SK-N-SH (cell line): ENCODE data around the gene ATP1A4. TPM values are rescaled to one million over a fixed set of nuclear protein-coding genes. Genes with fewer than 3 reads are reported as not detected.
A peak's percentile ranks its signal among the peaks of the same experiment; 100 is the strongest.

Experiments
- CTCF ChIA-PET: fragments of 300-600, 350-600 bp; formaldehyde crosslinking; extraction: SDS; loops from one replicate; lab custom pipeline; 2021; lab: Yijun Ruan, JAX
- POLR2A ChIA-PET: fragments of 350-600 bp; sonication (Branson Sonifier 250); formaldehyde crosslinking; extraction: SDS; loops from one replicate; lab custom pipeline; 2020; ENCODE audit warnings: antibody characterized with exemption, inconsistent platforms; lab: Yijun Ruan, JAX
- DNase-seq: peaks from one replicate; pipeline ENCODE4 v3.0.0; 2012
- H2AFZ ChIP-seq: fragments of 200-600 bp; sonication (generic); 2 replicates; pipeline ENCODE4 v1.8.1; 2016; ENCODE audit warnings: antibody characterized with exemption, mild to moderate bottlenecking, low read depth
- H3F3A ChIP-seq: fragments of 200-600 bp; sonication (generic); replicated peaks from 2 replicates; pipeline ENCODE3; 2016; ENCODE audit warnings: antibody characterized with exemption, mild to moderate bottlenecking; ENCODE audit not compliant: insufficient read depth
- H3K27ac ChIP-seq, 2 experiments: fragments of 200-500 bp in 1 of 2; fragments of 200-600 bp in 1 of 2; sonication (Bioruptor generic) in 1 of 2; sonication (generic), shearing (Covaris generic) in 1 of 2; 2 replicates each; pipeline versions ENCODE4 v1.5.1 to v1.6.1; 2014 to 2016; ENCODE audit warnings: low read depth in 2 of 2, inconsistent platforms in 1 of 2, low read length in 1 of 2, mild to moderate bottlenecking in 1 of 2, mixed read lengths in 1 of 2
- H3K27me3 ChIP-seq: fragments of 200-600 bp; sonication (generic), shearing (Covaris generic); 2 replicates; pipeline ENCODE4 v1.6.1; 2016; ENCODE audit warnings: mixed run types; ENCODE audit not compliant: insufficient read depth
- H3K36me3 ChIP-seq, 2 experiments: fragments of 200-500 bp in 1 of 2; fragments of 200-600 bp in 1 of 2; sonication (Bioruptor generic) in 1 of 2; sonication (generic) in 1 of 2; replicated peaks in 1 of 2; 2 replicates each; pipeline versions ENCODE3 to v1.5.1; 2014 to 2016; ENCODE audit warnings: low read length in 1 of 2, mild to moderate bottlenecking in 1 of 2; ENCODE audit not compliant: insufficient read depth in 2 of 2, control insufficient read depth in 1 of 2
- H3K4me1 ChIP-seq, 2 experiments: fragments of 200-500 bp in 1 of 2; fragments of 200-600 bp in 1 of 2; sonication (Bioruptor generic) in 1 of 2; sonication (generic), shearing (Covaris generic) in 1 of 2; 2 replicates each; pipeline versions ENCODE4 v1.5.1 to v1.6.1; 2014 to 2016; ENCODE audit warnings: low read depth in 1 of 2, low read length in 1 of 2, mixed run types in 1 of 2; ENCODE audit not compliant: insufficient read depth in 2 of 2, control insufficient read depth in 1 of 2
- H3K4me2 ChIP-seq: fragments of 200-600 bp; sonication (generic), shearing (Covaris generic); 2 replicates; pipeline ENCODE4 v1.6.1; 2017; ENCODE audit warnings: mixed run types
- H3K4me3 ChIP-seq, 2 experiments: fragments of 200-500 bp in 1 of 2; fragments of 200-600 bp in 1 of 2; sonication (Bioruptor generic) in 1 of 2; sonication (generic), shearing (Covaris generic) in 1 of 2; 2 replicates each; pipeline versions ENCODE4 v1.5.1 to v1.8.1; 2014 to 2016; ENCODE audit warnings: low read depth in 2 of 2, inconsistent platforms in 1 of 2, low read length in 1 of 2, mild to moderate bottlenecking in 1 of 2, mixed read lengths in 1 of 2, moderate library complexity in 1 of 2
- H3K79me2 ChIP-seq: fragments of 200-600 bp; sonication (generic); 2 replicates; pipeline ENCODE4 v1.8.1; 2017; ENCODE audit warnings: mild to moderate bottlenecking; ENCODE audit not compliant: insufficient read depth
- H3K9ac ChIP-seq: fragments of 200-600 bp; sonication (generic); 2 replicates; pipeline ENCODE4 v1.6.1; 2017; ENCODE audit warnings: mixed run types
- H3K9me2 ChIP-seq: fragments of 200-600 bp; sonication (generic); 2 replicates; pipeline ENCODE4 v1.6.1; 2017; ENCODE audit warnings: mixed run types
- H3K9me3 ChIP-seq: fragments of 200-600 bp; sonication (generic); 2 replicates; pipeline ENCODE4 v1.6.1; 2017; ENCODE audit warnings: mixed run types, mild to moderate bottlenecking, moderate library complexity
- H4K20me1 ChIP-seq: fragments of 200-600 bp; sonication (generic); 2 replicates; pipeline ENCODE4 v1.6.1; 2017; ENCODE audit warnings: mild to moderate bottlenecking, mixed run types; ENCODE audit not compliant: insufficient read depth
- CHD2 ChIP-seq: fragments of 150-350 bp; IDR thresholded peaks from 2 replicates; pipeline ENCODE4 v1.6.1; 2018; ENCODE audit warnings: low read length; ENCODE audit not compliant: partially characterized antibody
- EP300 ChIP-seq, 2 experiments: IDR thresholded peaks; 2 replicates each; pipeline versions ENCODE4 v1.4.0 to v1.6.1; 2012; ENCODE audit warnings: borderline replicate concordance in 1 of 2, low read depth in 1 of 2, low read length in 1 of 2
- GATA2 ChIP-seq: sonication (generic); formaldehyde crosslinking; IDR thresholded peaks from 2 replicates; pipeline ENCODE4 v1.5.0; 2020; ENCODE audit warnings: mild to moderate bottlenecking, missing genetic modification reagents
- MEF2A ChIP-seq: IDR thresholded peaks from 2 replicates; pipeline ENCODE4 v1.4.0; 2012; ENCODE audit warnings: low read depth, borderline replicate concordance
- MXI1 ChIP-seq: IDR thresholded peaks from 2 replicates; pipeline ENCODE4 v1.6.1; 2012; ENCODE audit warnings: mild to moderate bottlenecking, low read depth, low read length, improper control_type of control experiment
- NFIC ChIP-seq: IDR thresholded peaks from 2 replicates; pipeline ENCODE4 v1.4.0; 2012; ENCODE audit warnings: borderline replicate concordance
- RXRA ChIP-seq: IDR thresholded peaks from 2 replicates; pipeline ENCODE4 v1.4.0; 2012; ENCODE audit warnings: low read depth, mild to moderate bottlenecking, borderline replicate concordance
- TAF1 ChIP-seq: IDR thresholded peaks from 2 replicates; pipeline ENCODE4 v1.6.1; 2012; ENCODE audit warnings: low read depth, mild to moderate bottlenecking, low read length, moderate library complexity, borderline replicate concordance
- TCF12 ChIP-seq: IDR thresholded peaks from 2 replicates; pipeline ENCODE4 v1.4.0; 2012
- WGBS: methylation state at CpG from one replicate; pipeline ENCODE4 v1.1.6; 2017; ENCODE audit warnings: low lambda C conversion rate; 5-methylcytosine and 5-hydroxymethylcytosine counted together
- polyA plus RNA-seq, 3 experiments: library from polyadenylated mRNA; depleted of rRNA; stranded (reverse); fragments of >200 nt; gene quantifications; 2 replicates each; pipeline ENCODE4 v1.2.3, GENCODE V29; 2012
- TF ChIP-seq, protein P1 (sequence below): fragments of 200-600 bp; sonication (generic); IDR thresholded peaks from 2 replicates; pipeline ENCODE4 v1.6.1; 2017; ENCODE audit warnings: antibody characterized with exemption, mild to moderate bottlenecking, moderate library complexity

The ATP1A4 gene
- polyA plus RNA-seq, 1 of the 3 experiments (the other 2 are of a cell fraction): not detected

DNA sequence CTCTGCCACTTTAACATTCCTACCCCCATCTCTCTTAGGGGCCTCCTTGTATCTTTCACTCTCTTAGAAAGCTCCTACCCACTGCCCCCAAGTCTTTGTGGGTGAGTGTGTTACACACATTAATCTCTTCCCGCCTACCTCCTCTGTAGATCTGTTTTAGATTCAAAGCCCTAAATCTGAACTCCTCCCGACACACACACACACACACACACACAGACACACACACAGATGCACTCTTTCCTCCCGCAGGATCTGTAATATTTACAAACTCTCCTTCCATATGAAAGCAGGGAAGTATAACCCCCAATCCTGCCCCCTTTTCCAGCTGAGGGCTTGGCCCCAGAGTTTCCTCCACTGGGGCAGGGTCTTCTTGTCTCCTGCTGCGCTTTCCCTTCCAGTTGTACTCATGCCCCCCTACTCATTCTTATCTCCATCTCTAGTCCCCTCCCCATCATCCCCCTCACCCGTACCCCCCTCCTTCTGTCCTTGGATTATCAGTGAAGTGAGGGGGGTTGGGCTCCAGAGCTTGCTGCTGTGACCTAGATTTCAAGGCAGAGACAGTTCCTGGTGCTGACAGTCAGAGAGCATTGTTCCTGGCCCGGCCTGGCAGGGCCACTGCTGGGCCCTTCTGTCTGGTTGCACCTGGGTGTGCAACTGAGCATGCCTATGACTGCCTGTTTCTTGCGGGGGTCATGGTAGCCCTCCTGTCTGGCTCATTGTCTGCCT is 58.1 kb downstream of the ATP1A4 start:
- peak; percentile 76 for DNase-seq
- WGBS: 39% methylated on average over 7 of the region's 7 CpGs
- CTCF ChIA-PET: interaction anchor here (1.0 to 13.6 kb wide), 7 partner anchors 10 to 105 kb away, joined by 3 to 137 read pairs (median 5); no protein-coding TSS in a partner anchor
- TF ChIP-seq EP300 (IDR thresholded peaks at IDR 0.05; ENCODE audit: borderline replicate concordance in 1 of 2, low read depth in 1 of 2, low read length in 1 of 2): 0 out of 4 replicates have a peak, but pooled peaks of 1 of the 2 experiments have one; percentile 17
- peak; percentile 70 for TF ChIP-seq CHD2
- no peak for TF ChIP-seq TCF12
- TF ChIP-seq, protein P1, sequence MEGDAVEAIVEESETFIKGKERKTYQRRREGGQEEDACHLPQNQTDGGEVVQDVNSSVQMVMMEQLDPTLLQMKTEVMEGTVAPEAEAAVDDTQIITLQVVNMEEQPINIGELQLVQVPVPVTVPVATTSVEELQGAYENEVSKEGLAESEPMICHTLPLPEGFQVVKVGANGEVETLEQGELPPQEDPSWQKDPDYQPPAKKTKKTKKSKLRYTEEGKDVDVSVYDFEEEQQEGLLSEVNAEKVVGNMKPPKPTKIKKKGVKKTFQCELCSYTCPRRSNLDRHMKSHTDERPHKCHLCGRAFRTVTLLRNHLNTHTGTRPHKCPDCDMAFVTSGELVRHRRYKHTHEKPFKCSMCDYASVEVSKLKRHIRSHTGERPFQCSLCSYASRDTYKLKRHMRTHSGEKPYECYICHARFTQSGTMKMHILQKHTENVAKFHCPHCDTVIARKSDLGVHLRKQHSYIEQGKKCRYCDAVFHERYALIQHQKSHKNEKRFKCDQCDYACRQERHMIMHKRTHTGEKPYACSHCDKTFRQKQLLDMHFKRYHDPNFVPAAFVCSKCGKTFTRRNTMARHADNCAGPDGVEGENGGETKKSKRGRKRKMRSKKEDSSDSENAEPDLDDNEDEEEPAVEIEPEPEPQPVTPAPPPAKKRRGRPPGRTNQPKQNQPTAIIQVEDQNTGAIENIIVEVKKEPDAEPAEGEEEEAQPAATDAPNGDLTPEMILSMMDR: no peak
- TF ChIP-seq GATA2: peak; percentile 64
- peak; percentile 77; the same call in 1 of the 2 replicates for TF ChIP-seq MXI1
- H3K27me3 ChIP-seq: no peaks in the 10 kb centered on the region
- peaks cover 40 to 64% of the 10 kb centered on the region in 2 experiments for H3K4me1 ChIP-seq
- H3K4me3 ChIP-seq: no peak overlapping the region; a peak in 1 of 4 replicates
- H3K36me3 ChIP-seq: peaks cover 57 to 64% of the 10 kb centered on the region in 2 experiments
- H4K20me1 ChIP-seq: peaks cover 56% of the 10 kb centered on the region
- H3K9ac ChIP-seq: no peak overlapping the region
- H3K4me2 ChIP-seq: peak overlapping the region; percentile 100
- POLR2A ChIA-PET: interaction anchor here (1.0 to 1.1 kb wide), 2 partner anchors 9 to 191 kb away, joined by 3 read pairs; partner anchors contain the start of gene VANGL2
- H3K9me2 ChIP-seq: no peaks in the 10 kb centered on the region
- H3K9me3 ChIP-seq: no peaks in the 10 kb centered on the region
- peak overlapping the region; percentile 67 to 99; a peak in 3 of 4 replicates for H3K27ac ChIP-seq
- H3F3A ChIP-seq: peaks cover 31% of the 10 kb centered on the region
- H2AFZ ChIP-seq: no peak overlapping the region
- peaks cover 70% of the 10 kb centered on the region for H3K79me2 ChIP-seq

DNA sequence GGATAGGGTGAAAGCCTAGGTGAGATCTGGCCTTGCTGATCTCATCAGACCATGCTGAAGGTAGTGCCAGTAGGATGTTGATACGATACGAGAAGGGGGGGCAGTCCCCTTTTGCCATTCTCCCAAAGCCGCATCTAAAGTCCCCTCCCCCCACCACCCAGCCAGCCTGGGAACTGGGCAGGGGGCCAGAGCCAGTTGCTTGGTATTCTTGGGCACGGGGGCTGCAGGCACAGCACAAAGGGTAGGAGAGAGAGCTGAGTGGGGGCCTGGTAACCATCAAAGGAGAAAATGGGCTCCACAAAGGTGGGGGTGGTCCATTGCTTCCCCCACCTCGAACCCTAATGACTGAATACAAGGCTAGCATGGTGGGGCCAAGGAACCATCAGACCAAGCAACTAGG is 59.2 kb downstream of the ATP1A4 start:
- Histone ChIP-seq H3K36me3 (peaks cover 66 to 75% of the 10 kb centered on the region in 2 experiments), H3F3A (peaks cover 37% of the 10 kb centered on the region), H3K4me3 (no peak overlapping the region), H3K9me2 (no peaks in the 10 kb centered on the region), H3K27ac (peak overlapping the region; percentile 43 to 67), H3K9me3 (no peaks in the 10 kb centered on the region), H3K9ac (0 out of 2 replicates have a peak overlapping the region, but pooled peaks have one; percentile 7), H3K4me2 (peak overlapping the region; percentile 100), H3K79me2 (peaks cover 66% of the 10 kb centered on the region), H4K20me1 (peaks cover 56% of the 10 kb centered on the region), H3K27me3 (no peaks in the 10 kb centered on the region), H3K4me1 (peaks cover 40 to 58% of the 10 kb centered on the region in 2 experiments), H2AFZ (no peak overlapping the region)
- DNase-seq: peak; percentile 44
- POLR2A ChIA-PET: interaction anchor here (1.8 kb wide), 1 partner anchor 9 kb away, joined by 6 read pairs; no protein-coding TSS in a partner anchor
- CTCF ChIA-PET: interaction anchor here (0.6 to 13.6 kb wide), 9 partner anchors 9 to 132 kb away, joined by 3 to 137 read pairs (median 6); no protein-coding TSS in a partner anchor
- WGBS: 27% methylated on average over 5 of the region's 5 CpGs
- no peak for TF ChIP-seq EP300 (IDR thresholded peaks at IDR 0.05; ENCODE audit: borderline replicate concordance in 1 of 2, low read depth in 1 of 2, low read length in 1 of 2)
- TF ChIP-seq TAF1: no peak
- no peak for TF ChIP-seq RXRA
- TF ChIP-seq NFIC: 0 out of 2 replicates have a peak, but pooled peaks have one; percentile 39
- TF ChIP-seq MEF2A: no peak
